PC-3 (cell line): ENCODE results near the gene TBC1D32.

Source experiments
- EZH2 ChIP-seq: fragments of 300-600 bp; sonication (generic); IDR thresholded peaks from one replicate; pipeline ENCODE4 v1.6.1; 2017; ENCODE audit warnings: antibody characterized with exemption, mild to moderate bottlenecking, low read length; ENCODE audit not compliant: unreplicated experiment
- TF ChIP-seq, protein P1 (sequence below): fragments of 300-600 bp; sonication (generic); conservative IDR thresholded peaks from 2 replicates; pipeline ENCODE4 v1.5.1; 2017; ENCODE audit warnings: antibody characterized with exemption, low read depth, mild to moderate bottlenecking, low read length

DNA sequence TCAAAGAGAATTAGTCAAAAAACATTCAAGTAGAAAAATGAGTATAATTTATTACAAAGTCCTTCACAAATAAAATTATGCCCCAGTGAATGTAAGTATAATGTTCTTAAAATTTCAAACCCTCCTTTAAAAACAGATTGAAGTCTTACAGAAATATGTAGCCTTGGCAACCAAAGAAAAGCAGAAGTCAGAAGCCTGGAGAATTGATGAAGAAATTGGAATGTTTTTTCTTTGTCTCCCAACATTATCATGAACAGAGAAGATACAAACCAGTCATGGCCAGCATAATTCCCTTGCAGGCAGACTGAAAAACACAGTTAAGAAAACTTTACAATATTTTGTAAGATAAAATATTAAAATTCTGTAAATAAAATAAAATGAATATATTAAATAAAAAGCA lies 221.9 kb downstream of the TBC1D32 start:
- TF ChIP-seq, protein P1, sequence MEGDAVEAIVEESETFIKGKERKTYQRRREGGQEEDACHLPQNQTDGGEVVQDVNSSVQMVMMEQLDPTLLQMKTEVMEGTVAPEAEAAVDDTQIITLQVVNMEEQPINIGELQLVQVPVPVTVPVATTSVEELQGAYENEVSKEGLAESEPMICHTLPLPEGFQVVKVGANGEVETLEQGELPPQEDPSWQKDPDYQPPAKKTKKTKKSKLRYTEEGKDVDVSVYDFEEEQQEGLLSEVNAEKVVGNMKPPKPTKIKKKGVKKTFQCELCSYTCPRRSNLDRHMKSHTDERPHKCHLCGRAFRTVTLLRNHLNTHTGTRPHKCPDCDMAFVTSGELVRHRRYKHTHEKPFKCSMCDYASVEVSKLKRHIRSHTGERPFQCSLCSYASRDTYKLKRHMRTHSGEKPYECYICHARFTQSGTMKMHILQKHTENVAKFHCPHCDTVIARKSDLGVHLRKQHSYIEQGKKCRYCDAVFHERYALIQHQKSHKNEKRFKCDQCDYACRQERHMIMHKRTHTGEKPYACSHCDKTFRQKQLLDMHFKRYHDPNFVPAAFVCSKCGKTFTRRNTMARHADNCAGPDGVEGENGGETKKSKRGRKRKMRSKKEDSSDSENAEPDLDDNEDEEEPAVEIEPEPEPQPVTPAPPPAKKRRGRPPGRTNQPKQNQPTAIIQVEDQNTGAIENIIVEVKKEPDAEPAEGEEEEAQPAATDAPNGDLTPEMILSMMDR = no peak
- no peak for TF ChIP-seq EZH2
